ENCODE measurements around the gene DACH1. TPM values are rescaled to one million over a fixed set of nuclear protein-coding genes. Genes with fewer than 3 reads are reported as not detected.

The DACH1 gene
- total RNA-seq, 1 donor from 2014 or later: 39.5 TPM

- DNase-seq (ENCODE audit: extremely low spot score, unreplicated experiment): no peak
- Mint-ChIP-seq H3K36me3 (no peaks in the 10 kb centered on the region), H3K9me3 (no peaks in the 10 kb centered on the region), H3K4me3 (no peak overlapping the region), H3K27me3 (peaks cover 3% of the 10 kb centered on the region), H3K27ac (no peak overlapping the region), H3K4me1 (ENCODE audit: unreplicated experiment) (peaks cover 33% of the 10 kb centered on the region)
- no peak for TF ChIP-seq CTCF (conservative IDR thresholded peaks at IDR 0.05)
These were observed 10.3 kb upstream of the DACH1 start for GRCh38 chr13:71877256-71877653.

DNA sequence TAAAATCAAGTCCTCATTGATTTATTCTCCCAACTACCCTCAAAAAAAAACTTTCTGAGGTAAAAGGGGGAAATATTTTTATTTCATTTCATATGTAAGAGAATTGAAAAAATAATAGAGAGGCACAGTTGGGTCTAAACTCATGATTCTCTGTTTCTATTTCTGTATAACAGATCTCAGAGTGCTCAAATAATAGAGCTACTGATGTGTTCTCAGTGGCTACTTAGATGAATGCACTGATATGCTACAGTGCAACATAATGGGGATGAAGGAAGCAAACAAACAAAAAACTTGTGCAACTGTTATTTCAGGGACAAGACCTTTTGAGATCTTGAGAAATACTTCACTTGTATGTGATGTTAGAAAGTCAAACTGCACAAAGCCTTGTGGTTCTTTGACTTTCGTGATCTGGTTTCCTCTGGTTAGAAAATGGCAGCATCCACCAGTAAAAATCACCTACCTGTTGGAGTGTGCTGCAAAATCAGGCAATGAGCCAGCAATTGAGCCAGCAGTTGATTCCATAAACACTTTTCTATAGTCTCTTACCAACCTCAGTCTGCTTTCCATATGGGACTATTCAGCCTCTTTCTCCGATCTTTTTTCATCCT, 9.7 kb upstream of the DACH1 start:
- TF ChIP-seq CTCF (conservative IDR thresholded peaks at IDR 0.05): no peak
- peaks cover 37% of the 10 kb centered on the region for H3K4me1 Mint-ChIP-seq (ENCODE audit: unreplicated experiment)
- H3K27ac Mint-ChIP-seq: no peak overlapping the region
- peaks cover 7% of the 10 kb centered on the region for H3K27me3 Mint-ChIP-seq
- no peak overlapping the region for H3K4me3 Mint-ChIP-seq
- no peaks in the 10 kb centered on the region for H3K9me3 Mint-ChIP-seq
- no peak for DNase-seq (ENCODE audit: extremely low spot score, unreplicated experiment)
- H3K36me3 Mint-ChIP-seq: no peaks in the 10 kb centered on the region

DNA sequence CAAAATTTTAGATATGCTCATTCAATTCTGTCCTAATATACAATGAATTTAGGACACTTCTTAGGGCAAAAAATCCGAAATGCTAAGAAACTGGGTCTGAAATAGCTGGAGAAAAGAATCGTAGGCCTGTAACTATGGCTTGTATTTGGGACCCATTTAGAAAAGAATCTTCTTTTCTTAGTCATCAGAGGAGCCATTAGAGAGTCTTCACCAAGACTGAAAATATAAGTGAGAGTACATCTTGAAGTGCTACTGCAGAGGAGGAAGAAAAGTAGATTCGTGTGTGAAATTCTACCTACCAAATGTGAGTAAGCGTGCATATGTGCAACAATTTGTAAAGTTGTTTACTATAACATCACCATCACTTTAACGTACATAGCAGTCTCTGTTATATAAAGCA, 8.8 kb upstream of the DACH1 start:
- Mint-ChIP-seq H3K36me3 (no peaks in the 10 kb centered on the region), H3K27ac (no peak overlapping the region), H3K27me3 (peaks cover 13% of the 10 kb centered on the region), H3K4me3 (no peak overlapping the region), H3K9me3 (no peaks in the 10 kb centered on the region), H3K4me1 (ENCODE audit: unreplicated experiment) (peaks cover 38% of the 10 kb centered on the region)
- no peak for DNase-seq (ENCODE audit: extremely low spot score, unreplicated experiment)
- TF ChIP-seq CTCF (conservative IDR thresholded peaks at IDR 0.05): no peak

DNA sequence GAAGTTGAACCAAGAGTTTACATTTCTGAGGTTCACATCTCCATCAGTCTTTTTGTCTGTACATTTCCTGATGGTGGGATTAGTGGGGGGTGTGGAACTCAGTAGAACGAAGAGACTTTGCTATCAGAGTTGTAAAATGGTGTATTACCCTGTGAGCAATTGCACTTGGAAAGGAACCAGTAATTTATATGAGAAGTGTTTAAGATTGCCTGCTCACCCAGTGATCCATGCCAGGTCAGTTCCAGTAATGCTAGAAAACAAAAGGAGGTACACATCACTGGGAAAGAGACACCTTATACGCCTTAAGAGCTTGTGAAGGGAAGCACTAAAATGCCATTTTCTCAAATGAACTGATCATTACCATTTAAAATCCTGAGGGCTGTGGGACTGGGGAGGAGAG, 7.5 kb upstream of the DACH1 start:
- Mint-ChIP-seq H3K4me3 (no peak overlapping the region), H3K27ac (no peak overlapping the region), H3K36me3 (no peaks in the 10 kb centered on the region), H3K4me1 (ENCODE audit: unreplicated experiment) (peaks cover 44% of the 10 kb centered on the region), H3K9me3 (no peaks in the 10 kb centered on the region), H3K27me3 (peaks cover 24% of the 10 kb centered on the region)
- no peak for DNase-seq (ENCODE audit: extremely low spot score, unreplicated experiment)
- no peak for TF ChIP-seq CTCF (conservative IDR thresholded peaks at IDR 0.05)

- H3K36me3 Mint-ChIP-seq: no peaks in the 10 kb centered on the region
- no peak overlapping the region for H3K27ac Mint-ChIP-seq
- no peak overlapping the region for H3K4me3 Mint-ChIP-seq
- peaks cover 30% of the 10 kb centered on the region for H3K27me3 Mint-ChIP-seq
- TF ChIP-seq CTCF (conservative IDR thresholded peaks at IDR 0.05): no peak
- DNase-seq (ENCODE audit: extremely low spot score, unreplicated experiment): no peak
- H3K4me1 Mint-ChIP-seq (ENCODE audit: unreplicated experiment): peaks cover 44% of the 10 kb centered on the region
- no peaks in the 10 kb centered on the region for H3K9me3 Mint-ChIP-seq
These were observed 6.6 kb upstream of the DACH1 start for GRCh38 chr13:71873418-71874247.

Data from type B pancreatic cell (in vitro differentiated cells).